AG20443 (cell line): ENCODE measurements around the gene ANGPTL1.

Experiments
- DNase-seq: peaks from one replicate; pipeline ENCODE4 v3.0.0; 2012; ENCODE audit warnings: low spot score, mixed read lengths

ANGPTL1 gene, protein sequence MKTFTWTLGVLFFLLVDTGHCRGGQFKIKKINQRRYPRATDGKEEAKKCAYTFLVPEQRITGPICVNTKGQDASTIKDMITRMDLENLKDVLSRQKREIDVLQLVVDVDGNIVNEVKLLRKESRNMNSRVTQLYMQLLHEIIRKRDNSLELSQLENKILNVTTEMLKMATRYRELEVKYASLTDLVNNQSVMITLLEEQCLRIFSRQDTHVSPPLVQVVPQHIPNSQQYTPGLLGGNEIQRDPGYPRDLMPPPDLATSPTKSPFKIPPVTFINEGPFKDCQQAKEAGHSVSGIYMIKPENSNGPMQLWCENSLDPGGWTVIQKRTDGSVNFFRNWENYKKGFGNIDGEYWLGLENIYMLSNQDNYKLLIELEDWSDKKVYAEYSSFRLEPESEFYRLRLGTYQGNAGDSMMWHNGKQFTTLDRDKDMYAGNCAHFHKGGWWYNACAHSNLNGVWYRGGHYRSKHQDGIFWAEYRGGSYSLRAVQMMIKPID

DNA sequence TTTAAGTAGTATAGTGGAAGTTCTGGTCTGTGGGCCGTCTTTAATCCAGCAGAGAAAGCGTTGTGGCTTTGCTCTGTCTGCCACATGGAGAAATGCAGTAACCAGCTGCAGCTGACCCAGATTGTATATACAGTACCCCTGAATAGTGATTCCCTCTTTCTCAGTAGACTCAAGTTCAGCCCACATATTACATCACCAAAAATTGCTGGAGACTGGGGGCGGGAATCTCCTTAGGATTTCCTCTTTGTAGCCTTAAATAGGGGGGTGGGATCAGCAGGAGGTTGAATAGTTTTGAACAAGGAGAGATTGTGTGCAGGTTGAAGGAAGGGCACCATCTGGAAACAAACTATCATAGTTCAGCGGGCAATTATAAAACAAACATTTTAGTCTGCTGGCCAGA lies at the start of gene ANGPTL1:
TSS of gene ANGPTL1 (minus strand) at position 134 of the 400 bp plus-strand sequence. CDS start 5,301 bp downstream, outside the sequence.
- peak; percentile 15 for DNase-seq

DNA sequence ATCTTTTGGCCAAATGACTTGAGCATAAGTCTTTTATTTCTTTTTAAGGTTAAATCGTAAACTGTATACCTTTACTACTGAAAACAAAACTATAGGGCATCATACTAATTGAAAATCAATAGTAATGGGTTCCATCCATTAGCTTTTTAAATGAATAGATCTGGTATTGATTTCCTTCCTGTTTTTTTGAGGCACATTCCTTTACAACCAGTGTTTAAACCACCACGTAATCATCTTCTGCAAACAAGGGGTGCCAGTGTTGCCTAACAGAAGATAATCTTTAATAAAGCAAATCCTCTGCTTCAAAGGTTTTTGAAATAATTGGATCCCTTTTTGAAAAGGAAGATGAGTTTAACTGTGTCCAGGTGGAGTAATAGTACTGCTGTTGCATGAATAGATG lies 48.7 kb upstream of the ANGPTL1 start:
- DNase-seq = no peak

DNA sequence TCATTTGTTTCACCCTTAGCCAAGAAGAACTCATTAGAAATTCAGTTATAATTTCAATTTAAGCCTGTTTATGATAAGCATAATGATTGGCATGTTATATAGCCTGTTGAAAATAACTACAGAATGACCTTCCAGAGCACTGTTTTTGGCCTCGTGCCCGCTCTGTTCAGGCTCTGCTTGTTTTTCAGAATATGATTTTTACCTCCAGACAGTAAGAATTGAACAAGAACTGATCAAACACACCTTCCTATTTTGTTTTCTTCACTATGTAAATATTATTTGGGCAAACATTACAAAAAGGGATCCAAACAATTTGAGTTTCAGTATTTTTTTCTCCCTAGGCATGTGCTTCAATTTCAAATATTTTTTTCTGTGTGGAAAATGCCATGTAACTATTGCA lies 48.1 kb upstream of the ANGPTL1 start:
- DNase-seq = no peak

DNA sequence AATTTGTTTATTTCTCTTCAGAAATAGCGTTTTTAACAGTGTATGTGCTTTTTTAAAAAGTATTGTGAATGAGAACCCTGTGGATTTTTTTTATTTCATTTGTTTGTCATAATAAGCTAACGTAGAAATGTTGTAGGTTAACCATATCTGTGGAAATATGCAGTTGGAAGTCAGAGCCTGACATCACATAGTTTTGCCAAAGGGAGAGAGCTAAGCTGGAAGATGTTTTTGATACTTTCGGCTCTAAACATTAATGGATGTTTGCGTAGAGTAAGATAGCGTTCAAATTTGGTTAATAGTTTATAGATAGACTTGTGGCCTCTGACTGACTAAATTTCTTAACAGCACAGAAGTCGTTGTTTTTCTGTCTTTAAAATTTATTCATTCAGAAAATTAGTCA lies 47.4 kb upstream of the ANGPTL1 start:
- DNase-seq = no peak

DNA sequence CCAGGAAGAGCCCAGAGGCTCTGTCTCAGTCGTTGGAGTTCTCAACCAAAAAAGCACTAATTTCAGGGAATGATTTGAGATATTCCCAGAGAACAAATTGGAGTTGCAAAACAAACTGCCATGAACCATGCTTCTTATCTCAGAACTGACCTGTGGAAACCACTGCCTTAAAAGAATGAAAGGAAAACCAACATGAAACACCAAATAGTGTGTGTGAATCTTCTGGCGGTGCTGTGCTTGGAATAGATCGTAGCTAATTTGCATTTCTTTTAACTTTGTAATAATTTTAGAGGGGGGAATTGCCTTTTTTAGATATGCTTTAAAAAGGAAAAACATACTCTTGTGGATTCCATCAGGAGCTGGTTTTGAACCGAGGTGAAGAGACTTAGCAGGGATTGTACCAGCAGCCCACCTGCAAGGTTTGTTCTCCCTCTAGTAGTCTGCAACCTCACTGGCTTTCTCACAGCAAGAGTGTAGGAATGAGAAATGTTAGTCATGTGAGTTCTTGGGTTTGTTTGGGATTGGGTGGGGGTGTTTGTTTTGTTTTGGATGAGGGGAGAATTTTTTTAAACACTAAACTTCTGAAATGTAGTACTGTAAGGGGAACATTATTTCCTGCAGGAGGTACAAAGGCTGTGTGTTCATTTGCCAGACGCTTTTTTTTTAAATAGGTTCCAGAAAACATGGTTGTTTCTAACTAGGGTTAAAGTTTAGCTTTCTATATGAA lies 45.7 kb upstream of the ANGPTL1 start:
- no peak for DNase-seq

DNA sequence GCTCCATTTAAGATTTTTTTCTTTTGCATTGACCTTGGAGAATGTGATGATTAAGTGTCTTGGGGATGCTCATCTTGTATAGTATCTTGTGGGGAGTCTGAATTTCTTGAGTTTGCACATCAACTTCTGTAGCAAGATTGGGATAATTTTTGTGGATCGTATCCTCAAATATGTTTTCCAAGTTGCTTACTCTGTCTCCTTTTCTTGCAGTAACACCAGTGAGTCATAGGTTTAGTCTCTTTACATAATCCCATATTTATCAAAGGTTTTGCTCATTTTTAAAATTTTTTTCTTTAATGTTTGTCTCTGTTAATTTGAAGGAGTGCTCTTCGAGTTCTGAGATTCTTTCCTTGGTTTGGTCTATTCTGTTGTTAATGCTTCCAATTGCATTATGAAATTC lies 41.7 kb upstream of the ANGPTL1 start:
- no peak for DNase-seq

DNA sequence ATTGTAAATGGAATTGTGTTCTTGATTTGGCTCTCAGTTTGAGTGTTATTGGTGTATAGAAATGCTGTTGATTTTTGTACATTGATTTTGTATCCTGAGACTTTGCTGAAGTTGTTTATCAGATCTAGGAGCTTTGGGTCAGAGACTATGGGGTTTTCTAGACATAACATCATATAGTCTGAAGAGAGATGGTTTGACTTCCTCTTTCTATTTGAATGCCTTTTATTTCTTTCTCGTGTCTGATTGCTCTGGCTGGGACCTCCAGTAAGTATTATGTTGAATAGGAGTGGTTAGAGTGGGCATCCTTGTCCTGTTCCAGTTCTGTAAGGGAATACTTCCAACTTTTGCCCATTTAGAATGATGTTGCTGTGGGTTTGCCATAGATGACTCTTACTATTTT lies 39.1 kb upstream of the ANGPTL1 start:
- DNase-seq = no peak

DNA sequence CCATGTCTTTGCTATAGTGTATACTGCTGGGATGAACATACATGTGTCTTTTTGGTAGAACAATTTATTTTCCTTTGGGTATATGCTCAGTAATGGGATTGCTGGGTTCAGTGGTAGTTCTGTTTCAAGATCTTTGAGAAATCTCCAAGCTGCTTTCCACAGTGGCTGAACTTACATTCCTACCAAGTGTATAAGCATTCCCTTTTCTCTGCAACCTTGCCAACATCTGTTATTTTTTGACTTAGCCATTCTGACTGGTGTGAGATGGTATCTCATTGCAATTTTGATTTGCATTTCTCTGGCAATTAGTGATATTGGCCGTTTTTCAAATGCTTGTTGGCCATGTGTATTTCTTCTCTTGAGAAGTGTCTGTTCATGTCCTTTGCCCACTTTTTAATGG lies 37.5 kb upstream of the ANGPTL1 start:
- no peak for DNase-seq

DNA sequence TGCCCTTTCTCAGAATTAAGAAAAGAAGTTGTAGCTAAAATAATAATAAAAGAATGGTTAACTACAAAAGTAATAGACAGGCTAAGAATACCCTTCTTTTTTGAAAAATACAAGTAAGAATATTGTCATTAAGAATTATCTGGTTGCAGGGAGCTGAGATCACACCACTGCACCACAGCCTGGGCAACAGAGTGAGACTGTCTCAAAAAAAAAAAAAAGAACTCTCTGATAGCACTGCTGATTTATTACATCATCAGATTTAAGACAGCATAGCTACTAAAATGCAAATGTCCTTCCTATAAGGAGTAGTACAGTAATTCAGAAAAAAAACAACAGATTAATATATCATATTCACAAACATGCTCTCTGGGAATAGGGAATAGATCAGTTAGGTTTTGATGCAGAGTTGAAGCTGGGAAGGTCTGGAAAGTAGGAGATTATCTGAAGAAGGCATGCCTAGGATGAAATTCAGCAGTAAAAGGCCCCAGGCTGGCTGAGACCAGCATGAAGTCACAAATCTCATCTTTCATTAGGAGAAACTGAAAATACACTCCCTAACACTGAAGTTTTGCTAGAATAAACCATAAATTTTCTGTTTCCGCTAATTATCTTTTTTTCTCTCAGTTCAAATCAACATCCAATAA lies 30.7 kb upstream of the ANGPTL1 start:
- no peak for DNase-seq

DNA sequence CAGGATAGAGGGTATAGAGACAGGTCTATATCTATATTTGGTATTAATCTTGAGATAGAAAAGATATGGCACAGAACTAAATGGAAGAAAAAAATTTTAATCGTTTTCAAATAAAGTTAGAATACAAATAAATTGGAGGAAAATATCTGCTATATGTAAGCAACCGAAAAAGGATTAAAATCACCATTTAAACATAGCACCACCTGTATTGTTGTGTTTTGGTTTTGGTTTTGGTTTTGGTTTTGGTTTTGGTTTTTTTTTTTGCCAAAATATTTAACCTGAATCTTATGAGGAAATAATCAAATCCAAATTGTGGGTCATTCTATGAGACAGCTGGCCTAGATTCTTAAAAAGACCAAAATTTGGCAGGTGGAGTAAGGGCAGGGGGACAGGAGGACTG lies 28.5 kb upstream of the ANGPTL1 start:
- DNase-seq = no peak

DNA sequence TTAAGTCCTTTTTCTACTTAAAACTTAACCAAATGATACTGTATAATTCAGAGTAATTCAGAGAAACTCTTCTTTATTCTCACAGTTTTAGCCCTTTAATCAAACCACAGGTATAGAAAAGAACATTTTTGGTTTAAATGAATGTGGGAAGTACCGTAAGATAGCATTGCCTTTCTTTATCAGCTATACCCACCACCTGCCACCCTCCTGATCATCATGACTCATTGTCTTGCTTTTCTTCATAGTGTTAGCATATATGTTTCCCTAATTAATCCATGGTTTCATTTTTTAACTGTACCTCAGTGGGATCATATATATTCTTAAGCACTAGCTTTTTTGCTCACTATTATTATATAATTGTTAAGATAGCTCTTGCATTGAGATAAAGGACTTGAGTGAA lies 27.5 kb upstream of the ANGPTL1 start:
- no peak for DNase-seq

DNA sequence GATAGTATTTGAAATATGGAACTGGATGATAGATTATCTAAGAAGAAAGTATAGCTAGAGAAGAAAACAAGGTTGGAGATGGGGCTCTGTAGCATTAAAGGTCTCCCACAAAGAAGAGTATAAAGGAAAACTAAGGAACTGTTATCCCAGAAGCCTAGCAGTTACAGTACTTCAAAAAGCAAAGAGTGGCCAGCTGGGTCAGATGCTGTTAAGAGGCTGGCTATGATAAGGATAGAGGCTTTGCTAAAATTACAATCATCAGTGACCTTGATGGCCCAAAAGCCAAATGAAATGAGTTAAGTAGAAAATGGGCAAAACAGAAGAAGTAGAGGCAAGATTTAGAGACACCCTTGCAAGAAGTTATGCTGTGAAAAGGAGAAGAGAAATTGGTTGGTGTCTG lies 25.1 kb upstream of the ANGPTL1 start:
- DNase-seq = no peak

DNA sequence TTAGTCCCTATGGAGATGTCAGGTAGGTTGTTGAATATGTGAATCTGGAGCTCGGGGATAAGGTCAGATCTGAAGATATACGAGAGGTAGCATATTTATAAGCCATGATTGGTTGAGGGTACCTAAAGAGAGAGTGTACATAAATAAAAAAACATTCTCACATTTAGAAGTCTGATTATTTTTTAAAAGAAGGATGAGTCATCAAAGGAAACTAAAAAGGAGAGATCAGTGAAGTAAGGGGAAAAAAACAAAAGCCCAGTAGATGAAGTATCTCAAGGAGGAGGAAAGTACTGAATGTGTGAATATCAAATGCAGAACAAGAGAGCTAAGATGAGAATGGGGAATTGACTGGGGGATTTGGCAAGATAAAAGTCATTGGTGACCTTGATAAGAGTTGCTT lies 15.7 kb upstream of the ANGPTL1 start:
- no peak for DNase-seq

DNA sequence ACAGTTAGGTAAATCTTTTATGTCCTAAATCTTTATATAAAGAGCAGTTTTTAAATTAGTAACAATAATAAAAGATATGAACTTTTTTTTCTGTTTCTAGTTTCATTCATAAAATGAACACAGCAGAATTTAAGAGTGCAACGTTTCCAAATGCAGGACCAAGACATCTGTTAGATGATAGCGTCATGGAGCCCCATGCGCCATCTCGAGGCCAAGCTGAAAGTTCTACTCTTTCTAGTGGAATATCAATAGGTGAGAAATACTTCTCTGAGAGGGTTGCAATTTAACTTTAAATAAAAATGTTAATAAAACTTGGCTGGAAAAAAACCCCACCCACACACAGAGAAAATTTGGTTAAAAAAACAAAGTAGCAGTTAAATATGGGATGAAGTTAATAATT lies 15.0 kb upstream of the ANGPTL1 start:
- DNase-seq = no peak

DNA sequence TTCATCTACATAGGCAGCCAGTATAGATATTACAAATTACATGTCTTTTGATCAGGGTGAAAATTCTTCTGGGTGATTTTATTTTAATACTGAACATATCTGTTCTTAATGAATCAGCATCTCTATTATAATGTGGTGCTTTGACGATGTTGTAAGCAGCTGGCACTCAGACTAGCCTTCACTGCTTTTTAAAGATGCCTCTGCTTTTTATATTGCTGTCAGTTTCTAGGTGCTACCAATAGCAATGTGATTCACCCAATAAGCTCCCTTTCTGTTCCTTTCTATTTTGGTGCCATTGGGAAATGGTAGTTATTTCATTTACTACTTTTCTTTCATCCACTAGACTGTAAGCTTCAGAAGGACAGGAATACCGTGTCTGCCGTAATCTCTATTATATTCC lies 11.1 kb upstream of the ANGPTL1 start:
- DNase-seq = no peak

DNA sequence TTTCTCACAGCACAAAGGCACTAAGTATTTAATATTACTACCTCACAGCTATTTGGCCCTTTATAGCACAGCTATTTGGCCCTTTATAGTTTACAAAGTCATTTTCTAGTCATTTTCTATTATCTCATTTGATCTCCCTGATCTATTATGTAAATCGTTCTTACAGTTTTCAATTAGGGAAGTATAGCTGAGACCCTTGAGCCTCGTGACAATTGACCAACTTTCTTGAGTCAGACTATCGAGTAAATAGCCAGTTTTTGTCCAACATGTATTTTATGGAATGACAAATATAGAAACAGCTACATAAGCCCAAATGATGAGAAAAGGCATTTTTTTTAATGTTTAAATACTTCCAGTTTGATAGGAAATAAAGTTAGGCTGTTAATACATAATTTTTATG lies 7.0 kb upstream of the ANGPTL1 start:
- no peak for DNase-seq

DNA sequence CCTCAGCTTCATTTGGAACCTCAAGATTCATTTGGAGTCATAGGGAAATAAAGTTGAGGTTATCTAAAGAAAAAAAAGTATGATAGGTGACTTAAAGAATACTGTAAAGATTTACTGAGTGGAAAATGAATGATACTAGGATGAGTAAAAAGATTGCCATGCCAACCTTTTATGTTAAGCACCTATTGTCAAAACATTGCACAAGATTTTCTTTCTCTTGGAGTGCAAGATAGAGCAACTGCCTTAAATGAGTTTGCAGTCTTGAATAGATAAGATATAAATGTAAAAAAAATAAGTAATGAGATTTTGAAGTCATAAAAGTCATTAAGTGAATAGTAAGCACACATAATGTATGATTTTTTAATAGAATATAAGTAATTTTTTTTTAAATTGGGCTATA lies 5.1 kb upstream of the ANGPTL1 start:
- DNase-seq = no peak

DNA sequence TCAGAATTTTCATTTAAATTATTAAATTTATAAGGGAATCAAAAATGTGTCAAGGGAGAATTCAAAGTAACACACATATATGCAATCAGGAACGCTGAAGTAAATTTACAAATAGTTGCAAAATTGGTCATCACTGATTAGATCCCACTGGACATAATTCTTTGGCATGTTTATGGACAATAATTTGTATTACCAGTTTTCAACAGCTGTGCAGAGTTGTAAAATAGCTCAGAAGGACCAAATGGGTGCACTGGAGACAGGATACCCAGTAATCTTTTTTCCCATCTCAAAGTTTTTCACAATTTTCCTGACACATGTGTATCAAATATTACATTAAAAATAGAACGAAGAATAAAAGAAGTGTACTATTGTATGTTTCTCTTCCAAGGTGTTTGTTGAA lies 4.1 kb upstream of the ANGPTL1 start:
- no peak for DNase-seq

DNA sequence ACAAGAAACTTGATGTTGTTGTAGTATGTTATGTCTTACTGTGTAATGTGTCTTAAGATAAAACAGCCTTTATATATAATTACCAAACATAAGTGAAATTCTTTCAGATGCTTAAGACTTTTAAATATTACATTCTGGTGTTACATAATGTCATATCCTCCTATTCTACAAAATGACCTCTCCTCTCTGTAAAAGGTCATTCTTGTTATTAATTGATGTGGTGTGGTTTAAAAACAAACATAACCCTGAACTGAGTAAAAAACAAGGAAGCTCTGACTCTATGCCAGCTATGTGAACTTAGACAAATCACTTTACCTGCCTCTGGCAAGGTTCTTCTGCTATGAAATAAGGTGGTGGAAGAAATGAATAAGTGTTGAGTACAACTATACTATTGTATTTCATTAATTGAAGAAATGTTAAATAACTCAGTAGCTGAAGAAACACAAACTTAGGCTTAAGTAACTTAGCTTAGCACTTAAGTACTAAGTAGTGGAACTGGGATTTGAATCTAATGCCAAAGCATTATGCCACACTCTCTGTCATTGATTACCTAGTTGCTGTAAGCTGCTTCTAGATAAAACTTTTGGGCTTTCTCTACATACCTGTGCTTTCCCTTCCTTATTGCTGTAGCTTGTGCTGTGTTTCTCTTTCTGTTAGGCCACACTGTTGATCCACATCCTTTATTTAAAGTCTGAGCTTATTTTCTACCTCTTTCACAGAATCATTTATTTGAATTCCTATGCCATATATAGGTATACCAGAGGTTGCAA lies 859 bp upstream of the ANGPTL1 start:
- no peak for DNase-seq

DNA sequence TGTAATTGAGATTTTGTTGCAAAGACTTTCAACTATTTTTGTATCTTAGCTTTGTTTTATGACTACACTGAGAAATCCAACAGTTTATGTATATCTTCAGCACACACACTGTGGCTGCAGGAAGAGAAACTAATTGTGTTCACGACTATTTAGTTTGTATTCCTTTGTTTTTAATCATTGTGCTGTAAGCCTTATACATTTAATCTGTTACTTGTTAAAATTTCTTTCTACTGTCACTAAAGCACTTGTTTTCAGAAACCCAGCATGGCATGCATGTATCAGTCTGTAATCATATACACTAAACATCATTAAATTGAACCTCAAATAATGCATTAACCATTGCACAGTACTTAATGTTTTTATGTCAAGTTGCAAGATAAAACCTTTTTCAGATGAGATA lies 656 bp downstream of the ANGPTL1 start:
- DNase-seq = no peak

DNA sequence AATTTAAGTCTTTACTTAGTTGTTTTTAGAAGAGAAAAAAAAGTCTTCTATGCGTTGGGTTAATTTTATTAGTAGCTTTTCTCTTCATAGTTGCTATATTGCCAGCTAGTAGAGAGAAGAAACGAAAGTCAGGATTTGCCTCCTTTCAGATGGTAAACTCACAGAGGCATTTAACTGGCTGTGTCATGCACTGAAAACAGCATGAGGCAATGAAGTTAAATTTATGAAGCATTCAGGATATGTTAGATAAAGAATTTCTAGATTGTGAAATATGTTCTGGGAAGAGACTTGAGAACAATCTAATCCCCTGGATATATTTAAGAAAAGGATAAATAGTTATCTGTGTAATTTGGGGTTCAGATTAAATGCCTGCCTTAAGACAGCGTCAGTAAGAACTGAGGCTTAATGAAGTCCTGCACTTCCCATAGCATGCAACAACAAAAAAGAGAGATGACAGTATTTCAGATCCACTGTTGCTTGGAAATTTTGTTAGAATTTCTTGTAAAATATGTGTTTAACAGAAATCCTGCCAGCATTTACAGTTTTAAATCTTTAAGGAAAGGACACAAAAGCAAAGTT lies 1.7 kb downstream of the ANGPTL1 start:
- peak; percentile 28 for DNase-seq

DNA sequence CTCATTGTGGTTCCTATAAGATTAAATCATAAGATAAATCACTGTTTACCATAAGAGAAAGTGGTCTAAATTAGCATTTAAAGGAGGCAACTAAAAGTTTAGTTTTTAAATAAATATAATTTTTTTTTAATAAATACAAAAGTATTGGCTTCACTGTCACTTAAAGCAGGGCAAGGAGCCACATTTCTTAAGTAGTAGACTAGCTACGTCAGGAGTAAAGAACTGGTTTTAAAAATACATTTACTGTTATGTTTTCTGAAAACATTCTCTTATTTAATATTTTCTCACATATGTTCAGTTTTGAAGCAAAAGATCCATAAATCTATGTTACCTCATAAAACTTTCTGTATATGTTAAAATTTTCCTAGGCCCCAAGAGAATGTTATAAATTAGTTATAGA lies 2.2 kb downstream of the ANGPTL1 start:
- DNase-seq = no peak
